Embryonic facial prominence (tissue), 1 donor: Measurements from ENCODE around the gene TLE1.
"Not testable (repeated sequence)": the region's sequence is repeated elsewhere in the genome, so short reads cannot be mapped to it uniquely, and the experiment has no call there.

Experiments used
- DNase-seq: peaks from one replicate; pipeline ENCODE4 v3.0.0-alpha.2; 2016; ENCODE audit errors: extremely low spot score

The TLE1 gene

DNA sequence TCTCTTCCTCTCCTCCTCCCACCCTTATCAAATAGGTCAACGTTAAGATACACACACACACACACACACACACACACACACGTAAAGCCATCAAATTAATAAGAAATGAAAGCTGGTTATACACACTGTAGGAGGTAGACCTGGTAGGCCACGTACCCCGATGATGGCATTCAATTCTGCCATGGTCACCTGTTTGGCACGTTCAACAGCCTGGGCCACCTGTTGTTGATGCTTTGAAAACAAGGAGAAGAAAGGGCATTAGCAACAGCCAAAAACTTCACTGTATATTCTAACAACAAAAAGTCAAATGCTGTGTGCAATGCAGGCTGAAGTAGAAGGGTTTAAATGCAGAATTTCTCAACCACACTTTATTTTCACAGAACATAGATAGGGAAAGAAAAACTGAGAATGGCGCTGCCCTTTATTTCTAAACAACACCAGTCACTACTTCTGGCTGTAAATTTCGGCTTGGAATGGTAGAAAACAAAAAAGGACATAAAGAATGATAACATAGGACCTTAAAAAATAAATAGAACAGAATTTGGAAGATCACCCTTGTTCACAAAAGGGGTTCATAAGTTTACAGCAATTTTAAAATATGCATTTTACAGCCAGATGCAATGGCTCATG is 37.2 kb downstream of the TLE1 start:
- no peak for DNase-seq

DNA sequence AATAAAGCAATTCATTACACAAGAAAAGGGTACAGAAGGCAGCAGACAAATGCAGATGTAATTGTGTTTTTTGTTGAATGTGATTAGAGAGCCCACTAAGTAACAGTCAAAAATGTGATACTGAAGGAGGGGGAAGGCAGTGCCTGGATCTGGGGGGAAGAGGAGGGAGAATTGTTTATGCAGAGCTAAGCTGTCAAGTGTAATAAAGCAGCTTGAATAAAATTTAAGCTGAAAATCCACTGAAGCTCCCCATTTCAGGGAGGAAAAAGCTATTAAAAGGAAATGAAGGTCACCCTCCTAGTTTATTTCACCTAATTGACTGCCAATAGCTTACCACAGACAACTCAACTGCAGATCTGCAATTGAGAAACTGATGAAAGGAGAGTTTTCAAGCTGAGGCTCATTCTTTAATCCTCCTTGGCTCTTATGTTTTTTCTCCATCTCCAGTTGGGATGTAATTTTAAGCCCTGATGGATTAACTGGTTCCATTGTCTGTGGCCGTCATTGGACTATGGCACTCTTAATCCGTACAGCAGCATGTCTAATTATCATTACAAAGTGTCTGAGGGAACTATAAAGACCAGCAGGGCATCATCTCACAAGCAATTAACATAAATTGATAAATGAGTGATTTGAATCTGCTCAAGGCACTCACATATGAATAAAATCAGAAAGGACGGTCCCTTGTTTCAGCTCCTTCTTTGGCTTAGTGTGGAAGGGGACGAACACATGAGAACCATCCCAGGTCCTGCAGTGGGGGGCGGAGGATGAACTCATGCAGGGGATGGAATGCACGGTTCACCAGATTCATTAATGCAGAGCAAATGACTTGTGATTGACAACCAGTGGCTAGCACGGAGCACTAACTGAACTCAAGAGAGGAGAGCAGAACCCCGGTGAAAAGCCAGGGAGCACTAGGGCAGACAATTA is 38.5 kb downstream of the TLE1 start:
- no peak for DNase-seq

DNA sequence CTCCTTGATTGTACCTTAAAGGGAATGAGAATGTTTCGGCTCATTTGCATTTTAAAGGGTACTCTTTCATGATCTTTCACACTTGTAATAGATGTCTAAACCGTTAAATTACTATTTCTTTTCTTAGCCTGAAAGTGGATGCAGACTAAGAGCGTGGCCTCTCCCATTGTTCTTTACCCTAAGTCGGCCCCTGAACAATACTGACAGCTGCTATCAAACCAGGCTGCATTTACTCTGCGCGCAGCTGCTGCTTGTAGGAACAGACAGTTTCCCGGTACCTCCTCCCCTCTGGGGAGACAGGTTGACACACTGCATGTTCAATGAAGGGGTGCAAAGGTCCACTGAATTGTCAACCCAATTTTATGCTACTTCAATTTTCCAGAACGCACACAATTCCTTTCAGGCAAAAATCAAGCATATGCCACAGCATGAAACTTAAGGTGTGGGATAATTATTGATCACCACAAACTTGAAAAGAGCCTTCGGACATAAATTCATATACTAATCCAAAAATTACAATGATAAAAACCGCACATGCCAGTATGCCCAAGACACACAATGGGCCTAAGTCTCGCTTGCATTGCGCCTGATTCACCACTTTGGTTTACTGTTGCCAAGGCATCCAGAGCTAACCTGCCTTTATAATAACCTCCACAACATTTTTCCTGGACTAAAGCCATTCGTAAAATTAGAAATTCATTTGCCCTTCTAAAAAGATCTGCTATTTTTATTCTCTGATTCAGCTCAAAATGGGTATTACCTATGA is 39.7 kb downstream of the TLE1 start:
- no peak for DNase-seq

DNA sequence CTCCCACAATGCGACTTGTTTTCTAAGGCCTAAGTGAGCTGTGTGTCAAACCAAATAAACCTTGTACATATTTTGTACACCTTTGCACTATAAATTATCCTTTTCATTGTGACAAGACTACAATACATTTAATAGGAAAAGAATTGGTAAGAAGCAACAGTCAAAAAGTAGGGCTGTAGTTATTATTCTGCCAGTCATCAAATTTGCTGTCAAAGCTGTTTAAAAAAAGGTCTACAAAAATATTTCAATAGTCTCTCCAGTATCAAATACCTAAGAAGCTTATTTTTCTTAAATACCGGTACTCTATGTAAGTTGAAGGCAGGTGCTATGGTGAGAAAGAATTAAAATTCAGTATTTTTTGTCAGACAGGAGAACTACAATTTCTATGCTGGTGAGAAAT is 40.5 kb downstream of the TLE1 start:
- DNase-seq, result no peak

DNA sequence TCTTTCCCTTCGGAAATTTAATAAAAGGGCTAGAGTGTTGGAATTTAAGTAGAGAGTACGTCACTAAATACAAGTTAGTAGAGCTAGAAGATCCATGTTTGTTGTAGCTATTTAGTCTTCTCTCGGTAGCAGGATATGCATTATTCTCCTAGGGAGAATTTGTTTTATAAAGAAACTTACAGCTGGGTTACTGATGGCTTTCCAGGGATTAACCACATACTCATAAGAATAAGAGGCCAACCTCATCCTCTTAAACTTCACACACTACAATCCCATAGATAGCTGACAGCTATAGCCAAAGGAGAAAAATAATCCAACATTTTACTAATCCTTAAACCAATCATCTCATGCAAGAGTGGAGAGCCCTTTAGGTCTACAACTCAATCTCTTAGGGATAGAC is 43.0 kb downstream of the TLE1 start:
- DNase-seq, result no peak

DNA sequence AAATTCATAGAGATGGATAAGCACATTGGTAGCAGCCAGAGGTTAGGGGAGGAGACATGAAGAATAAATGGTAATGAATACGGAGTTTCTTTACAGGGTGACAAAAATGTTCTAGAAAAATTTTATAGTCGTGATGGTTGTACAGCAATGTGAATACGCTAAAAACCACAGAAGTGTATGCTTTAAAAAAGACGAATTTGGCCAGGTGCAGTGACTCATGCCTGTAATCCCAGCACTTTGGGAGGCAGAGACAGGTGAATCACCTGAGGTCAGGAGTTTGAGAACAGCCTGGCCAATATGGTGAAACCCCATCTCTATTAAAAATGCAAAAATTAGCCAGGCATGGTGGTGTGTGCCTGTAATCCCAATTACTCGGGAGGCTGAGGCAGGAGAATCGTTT is 44.8 kb downstream of the TLE1 start:
- DNase-seq, result not testable (repeated sequence)

DNA sequence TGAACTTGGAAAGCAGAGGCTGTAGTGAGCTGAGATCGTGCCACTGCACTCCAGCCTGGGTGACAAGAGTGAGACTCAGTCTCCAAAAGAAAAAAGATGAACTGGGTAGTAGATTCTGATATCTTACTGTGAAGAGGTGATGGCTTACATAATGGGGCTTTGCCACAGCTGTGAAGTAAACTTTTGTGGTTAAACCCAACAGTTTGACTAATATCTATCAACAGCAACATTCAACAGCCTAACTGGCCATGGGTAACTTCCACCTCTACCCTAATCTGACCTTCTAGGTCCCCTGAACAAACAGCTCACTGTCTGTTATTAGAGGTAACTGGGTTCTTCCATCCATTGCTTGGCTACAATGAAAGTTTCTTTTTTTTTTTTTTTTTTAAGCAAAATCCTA is 52.1 kb downstream of the TLE1 start:
- DNase-seq, result no peak

DNA sequence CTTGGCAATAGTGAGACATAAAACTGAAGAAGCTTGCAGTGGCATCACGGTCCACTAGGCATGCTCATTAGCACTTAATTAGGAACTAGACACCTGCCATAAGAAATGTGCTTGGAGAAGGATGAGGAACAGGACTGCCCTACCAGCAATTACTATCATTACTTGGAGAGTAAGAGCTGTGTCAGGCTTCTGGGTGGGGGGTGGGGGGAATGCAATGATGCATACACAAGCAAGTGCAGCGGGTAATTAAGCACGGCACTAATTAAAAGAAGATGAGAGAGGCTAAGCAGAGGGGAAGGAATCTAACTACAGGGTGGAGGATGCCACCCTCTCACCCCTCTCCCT is 53.1 kb downstream of the TLE1 start:
- DNase-seq, result no peak

DNA sequence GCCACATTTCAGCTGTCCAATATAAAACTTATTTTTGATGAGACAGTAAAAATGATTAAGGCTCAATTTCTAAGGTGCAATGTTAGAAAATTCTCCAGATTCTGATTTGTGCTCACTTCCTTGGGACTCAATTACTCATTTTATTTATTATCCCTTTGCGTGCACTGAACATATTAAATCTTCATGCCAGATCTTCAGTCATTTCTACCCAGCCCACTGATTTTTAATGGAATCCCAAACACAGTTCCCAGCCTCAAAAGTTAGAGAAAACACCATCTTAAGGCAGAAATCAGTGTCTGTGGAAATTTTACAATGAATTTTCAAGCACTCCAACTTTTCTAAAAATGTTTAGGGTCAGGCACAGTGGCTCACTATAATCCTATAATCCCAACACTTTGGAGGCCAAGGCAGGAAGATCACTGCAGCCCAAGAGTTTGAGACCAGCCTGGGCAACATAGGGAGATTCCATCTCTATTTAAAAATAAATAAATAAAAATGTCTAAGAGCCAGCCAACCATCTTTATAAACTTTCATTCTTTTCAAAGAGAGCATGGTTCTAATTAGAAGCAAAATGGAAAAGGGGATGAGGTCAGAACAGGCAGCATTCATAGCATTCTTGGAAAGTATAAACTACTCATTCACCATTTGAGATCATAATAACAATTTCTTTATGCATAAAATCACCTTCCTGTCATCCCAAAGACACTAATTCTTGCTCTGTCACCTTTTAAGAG is 53.7 kb downstream of the TLE1 start:
- DNase-seq, result no peak

DNA sequence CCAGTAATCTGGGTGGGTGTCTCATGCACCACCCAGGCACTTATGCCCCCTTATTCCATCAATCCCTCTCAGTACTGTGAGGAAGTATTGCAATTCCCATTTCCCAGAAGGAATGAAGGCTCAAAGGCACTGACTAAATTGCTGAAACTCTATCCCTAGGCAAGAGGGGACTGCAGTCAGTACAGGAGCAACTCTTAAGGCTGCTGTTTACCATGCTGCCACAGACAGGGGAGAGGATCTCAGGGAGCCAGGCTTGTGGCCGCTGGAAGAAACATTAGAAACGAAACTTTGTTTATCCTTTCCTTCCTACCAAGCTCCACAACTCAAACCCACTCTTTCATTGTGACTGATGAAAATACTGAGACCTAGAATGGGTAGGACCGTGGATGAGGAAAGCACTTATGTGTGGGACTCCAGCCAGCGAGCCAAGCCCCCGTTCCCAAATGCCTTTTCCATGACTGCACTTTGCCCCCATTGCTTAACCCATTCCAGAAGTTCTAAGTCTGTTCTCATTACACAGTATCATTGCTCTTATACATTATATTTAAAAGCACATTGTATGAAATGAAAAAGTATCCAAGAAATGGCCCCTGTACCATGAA is 54.3 kb downstream of the TLE1 start:
- no peak for DNase-seq

DNA sequence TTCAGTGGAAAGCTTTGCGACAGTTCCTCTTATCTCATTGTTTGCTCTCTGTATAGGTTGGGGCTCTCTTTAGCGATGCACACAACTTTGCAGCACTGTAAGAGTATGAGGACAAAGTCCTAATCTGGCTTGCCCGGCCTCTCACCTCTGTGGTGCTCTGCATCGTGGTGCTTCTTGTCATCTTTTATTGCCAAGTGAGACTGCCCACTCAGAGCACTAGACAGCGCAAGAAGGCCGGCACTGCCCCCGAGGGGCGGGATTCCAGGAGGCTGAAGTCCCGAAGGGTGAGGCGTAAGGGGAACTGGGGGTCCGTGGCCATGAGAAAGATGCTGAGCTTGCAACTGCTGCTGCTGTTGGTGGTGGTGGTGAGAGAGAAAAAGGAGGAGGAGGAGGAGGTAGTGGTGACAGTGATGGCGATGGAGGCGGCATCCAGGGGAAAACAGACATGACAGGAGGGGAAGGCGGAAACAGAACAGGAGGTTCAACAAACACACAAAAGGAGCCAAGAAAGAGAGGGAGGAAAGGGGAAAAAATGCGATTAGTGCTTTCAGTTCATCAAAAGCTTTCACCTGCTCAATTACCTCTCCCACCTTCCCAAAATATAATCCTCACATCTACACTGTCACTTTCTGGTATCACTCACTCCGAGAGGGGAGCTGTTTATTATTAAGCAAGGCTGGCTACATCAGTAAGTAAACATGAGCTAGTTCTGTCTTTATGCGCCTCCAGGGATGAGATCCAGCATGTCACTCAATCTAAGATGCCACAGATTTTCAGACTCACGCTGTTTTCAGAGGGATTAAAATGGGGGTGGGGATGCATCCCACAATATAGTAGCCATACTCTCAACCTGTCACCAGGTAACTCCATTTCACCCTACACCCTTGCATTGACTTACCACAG is 55.1 kb downstream of the TLE1 start:
- no peak for DNase-seq

DNA sequence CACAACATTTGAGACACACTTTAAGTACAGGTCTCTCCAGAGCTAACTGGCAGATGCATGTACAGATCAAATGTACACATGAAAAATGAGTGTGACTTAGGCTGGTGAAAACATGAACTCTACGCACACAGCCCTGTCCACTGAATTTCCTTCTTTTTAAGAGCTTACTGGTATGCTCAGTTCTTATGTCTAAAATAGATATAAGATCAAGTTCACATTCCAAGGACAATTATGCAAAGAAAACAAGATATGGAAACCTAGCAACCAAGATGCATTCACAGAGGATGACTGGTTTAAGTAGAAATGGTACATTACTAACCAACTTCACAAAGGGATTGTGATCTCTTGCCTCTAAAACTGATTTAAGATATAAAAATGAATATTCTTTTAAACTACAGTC is 56.7 kb downstream of the TLE1 start:
- no peak for DNase-seq

DNA sequence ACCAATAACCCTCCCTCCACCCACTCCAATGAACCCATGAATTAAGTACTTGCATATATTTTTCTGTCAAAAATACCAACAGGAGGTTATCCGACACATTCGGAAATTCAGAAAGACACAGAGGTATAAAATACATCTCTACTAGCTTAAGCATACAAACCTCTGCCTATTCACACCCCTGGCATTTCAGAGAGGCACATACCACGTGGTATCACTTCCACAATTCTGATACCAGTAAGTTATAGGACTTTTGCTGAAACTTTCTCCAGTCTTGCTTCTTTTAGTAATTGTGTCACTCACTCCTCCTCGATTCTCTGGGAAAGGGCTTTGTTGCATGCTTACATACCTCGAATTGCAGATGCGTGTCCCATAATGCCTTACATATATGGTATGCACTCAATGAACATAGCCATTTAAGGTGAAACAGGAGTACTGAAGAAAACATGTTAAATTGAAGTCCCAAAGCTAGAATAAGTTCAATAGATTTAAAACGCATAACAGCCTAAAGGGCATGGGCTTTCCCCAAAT is 58.1 kb downstream of the TLE1 start:
- DNase-seq, result no peak

DNA sequence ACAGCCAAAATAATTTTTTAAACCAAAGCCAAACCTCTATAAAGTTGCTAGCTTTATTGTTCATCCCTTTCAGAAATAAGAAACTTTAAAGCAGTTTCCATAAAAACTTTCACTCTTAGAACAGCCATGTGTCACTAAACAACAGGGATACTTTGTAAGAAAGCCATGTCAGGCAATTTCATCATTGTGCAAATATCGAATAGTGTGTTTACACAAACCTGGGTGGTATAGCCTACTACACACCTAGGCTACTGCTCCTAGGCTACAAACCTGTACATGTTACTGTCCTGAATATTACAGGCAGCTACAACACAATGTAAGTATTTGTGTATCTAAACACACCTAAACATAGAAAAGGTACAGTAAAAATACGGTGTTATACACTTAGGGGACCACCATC is 59.9 kb downstream of the TLE1 start:
- no peak for DNase-seq

DNA sequence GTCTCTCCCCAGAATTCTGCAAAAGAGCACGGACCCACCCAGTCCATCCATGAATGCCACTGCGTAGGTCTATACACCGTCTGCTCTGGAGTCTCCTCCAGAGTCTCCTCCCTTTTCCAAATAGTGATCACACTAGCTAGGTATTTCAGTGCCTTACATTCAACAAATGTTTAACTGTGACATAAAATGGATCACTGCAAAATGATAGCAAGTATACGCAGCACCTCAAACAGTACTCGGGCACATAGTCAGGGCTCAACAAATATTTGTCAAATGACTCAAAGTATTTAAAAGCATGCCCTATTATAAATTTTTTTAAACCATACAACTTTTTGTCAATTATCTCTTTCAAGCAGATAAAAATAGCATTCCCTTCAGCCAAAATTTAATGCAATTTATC is 60.5 kb downstream of the TLE1 start:
- DNase-seq, result no peak

DNA sequence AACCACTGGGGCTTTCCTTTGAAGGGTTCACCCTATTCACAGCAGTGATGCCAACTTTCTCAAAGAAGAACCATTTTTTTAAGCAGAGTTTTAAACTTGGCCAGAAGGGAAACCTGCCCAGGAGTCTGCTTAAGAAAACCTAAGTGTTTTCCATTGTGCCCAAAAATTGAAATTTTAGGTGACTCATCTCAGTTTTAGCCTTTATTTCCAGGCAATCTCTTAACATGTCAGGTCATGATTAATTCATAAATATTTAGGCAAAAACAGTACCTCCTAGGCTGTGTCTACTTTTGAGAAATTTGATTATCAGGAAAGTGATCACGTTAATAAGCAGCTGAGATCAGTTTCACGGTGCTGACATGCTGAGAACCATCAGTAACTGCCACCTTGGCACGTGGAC is 61.9 kb downstream of the TLE1 start:
- DNase-seq, result no peak

DNA sequence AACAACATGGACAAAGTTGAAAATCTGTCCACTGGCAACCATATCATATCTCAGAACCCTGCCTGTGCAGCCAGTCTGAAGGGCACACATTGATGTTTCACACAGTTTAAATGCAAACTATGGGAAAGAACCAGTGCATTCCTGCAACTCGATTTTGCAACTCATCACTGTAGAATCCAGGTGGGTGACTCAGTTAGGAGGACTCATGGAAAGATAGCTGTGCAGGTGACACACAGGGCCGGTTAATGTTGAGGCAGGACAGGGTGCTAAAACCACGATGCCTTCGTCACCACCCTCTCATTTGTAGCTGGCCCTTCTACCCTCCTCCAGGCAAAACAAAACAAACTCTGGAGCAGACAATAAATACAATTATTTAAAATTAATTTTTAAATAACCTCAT is 62.8 kb downstream of the TLE1 start:
- no peak for DNase-seq

DNA sequence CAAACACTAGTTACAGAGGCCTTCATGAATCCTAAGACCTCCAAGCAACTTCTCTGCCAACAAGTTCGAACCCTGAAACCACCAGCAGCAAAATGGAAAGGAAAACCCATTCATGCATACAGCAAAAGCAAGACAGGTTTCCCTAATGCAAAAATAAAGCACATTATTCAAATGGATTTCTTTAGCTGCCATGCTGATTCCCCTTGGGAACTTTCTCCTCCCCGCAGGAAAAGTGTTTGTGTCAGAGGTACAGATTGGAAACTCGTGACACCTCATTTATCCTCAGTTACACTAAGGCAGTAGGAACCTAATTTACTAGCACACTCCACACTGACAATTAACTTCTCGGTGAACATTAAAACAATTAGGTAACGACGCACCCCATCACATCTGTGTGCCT is 63.4 kb downstream of the TLE1 start:
- no peak for DNase-seq

DNA sequence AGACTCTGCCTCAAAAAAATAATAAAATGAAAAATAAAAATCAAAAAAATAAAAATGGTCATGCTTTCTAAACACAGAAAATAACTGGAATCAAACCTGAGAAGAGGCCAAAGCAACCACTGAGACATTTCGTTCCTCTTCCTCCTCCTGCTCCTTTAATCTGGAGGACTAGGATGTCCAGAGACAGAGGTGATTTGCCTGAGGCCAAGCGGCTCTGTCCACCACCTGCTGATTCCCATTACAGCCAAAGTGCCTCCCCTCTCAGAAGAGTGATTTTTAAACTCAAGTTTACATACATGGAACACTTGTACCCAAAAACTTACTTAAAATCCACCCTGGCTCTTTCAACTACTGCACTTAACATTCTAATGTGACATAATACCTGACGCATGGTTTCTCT is 65.6 kb downstream of the TLE1 start:
- DNase-seq, result no peak

DNA sequence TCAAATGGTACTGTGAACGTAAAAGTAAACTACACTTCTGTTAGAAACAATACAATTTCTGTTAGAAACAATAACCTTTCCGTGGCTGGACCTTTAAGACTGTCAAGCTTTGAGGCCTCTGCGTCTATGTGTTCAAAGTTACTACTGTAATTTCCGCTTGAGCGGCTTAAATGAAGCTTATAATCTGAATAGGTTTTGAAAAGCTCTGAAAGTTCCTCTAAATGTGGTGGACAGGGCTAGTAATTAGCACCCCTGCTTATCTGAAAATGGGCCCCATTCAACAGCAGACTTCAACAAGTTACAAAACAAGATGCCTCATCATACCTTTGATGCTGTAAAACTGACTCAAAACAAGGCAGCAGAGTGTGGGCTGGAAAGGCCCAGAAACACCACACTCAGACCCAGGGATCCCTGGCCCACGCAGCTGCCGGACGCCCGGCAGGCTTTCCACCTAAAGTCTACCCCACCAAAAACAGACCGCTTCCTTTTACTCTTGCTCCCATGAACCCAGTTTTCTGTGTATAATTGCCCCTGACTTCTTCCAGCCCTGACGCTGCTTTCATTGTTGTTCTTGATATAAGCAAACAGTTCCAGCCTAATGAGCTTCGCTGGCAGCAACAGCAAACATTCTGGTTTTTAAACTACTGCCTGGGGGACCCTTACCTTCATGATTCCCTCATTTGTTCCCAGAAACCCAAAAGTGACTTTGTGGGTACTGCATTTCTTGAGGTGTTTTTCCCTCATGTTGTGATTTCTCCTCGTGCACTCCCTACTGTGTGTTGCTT is 66.7 kb downstream of the TLE1 start:
- DNase-seq, result no peak
